Brain microvascular endothelial cell (primary cell): ENCODE measurements around the gene PRAMEF12.

Experiments
- DNase-seq: peaks from one replicate; pipeline ENCODE4 v3.0.0-alpha.2; 2020
- H3K27ac ChIP-seq: fragments of 250-450 bp; sonication (Bioruptor Pico); 2 replicates; pipeline ENCODE4 v1.5.1; 2020; ENCODE audit warnings: mild to moderate bottlenecking, moderate library complexity
- H3K27me3 ChIP-seq: fragments of 250-450 bp; sonication (Bioruptor Pico); replicated peaks from 2 replicates; pipeline ENCODE4 v1.5.1; 2020; ENCODE audit warnings: mild to moderate bottlenecking
- H3K36me3 ChIP-seq: fragments of 250-450 bp; sonication (Bioruptor Pico); replicated peaks from 2 replicates; pipeline ENCODE4 v1.5.1; 2020; ENCODE audit warnings: mild to moderate bottlenecking
- H3K4me3 ChIP-seq: 2 replicates; pipeline ENCODE4 v1.5.1; 2011; ENCODE audit warnings: low read depth, mild to moderate bottlenecking, control low read depth, low read length, moderate library complexity
- in situ Hi-C: cut with HindIII; loops from 2 replicates; pipeline ENCODE4 v1.10.0; 2017; ENCODE audit warnings: low sequenced_read_pairs, low pct_ligation_motif_present
- TF ChIP-seq, protein P1 (sequence below): IDR thresholded peaks from 2 replicates; pipeline ENCODE4 v1.5.1; 2011; ENCODE audit warnings: low read depth, mild to moderate bottlenecking, moderate library complexity, low read length, control low read depth, inconsistent platforms; ENCODE audit errors: missing control alignments

Gene PRAMEF12

DNA sequence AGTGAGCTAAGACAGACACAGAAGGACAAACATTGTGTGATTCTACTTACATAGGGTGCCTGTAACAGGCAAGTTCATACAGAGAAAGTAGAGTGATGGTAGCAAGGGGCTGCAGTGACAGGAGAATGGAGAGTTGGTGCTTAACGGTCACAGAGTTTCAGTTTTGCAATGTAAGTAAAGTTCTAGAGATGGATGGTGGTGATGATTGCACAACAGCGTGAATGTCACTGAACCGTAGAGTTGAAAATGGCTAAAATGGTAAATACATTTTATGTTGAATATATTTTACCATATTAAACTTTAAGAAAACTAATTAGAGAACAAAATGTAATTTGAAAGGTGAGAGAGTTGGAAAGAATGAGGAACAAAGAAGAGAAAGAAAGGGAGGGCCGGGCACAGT is 18.8 kb upstream of the PRAMEF12 start:
- no peak overlapping the region for H3K27ac ChIP-seq
- DNase-seq = no peak
- H3K4me3 ChIP-seq = no peak overlapping the region
- no peaks in the 10 kb centered on the region for H3K36me3 ChIP-seq
- H3K27me3 ChIP-seq = no peaks in the 10 kb centered on the region
- TF ChIP-seq, protein P1, sequence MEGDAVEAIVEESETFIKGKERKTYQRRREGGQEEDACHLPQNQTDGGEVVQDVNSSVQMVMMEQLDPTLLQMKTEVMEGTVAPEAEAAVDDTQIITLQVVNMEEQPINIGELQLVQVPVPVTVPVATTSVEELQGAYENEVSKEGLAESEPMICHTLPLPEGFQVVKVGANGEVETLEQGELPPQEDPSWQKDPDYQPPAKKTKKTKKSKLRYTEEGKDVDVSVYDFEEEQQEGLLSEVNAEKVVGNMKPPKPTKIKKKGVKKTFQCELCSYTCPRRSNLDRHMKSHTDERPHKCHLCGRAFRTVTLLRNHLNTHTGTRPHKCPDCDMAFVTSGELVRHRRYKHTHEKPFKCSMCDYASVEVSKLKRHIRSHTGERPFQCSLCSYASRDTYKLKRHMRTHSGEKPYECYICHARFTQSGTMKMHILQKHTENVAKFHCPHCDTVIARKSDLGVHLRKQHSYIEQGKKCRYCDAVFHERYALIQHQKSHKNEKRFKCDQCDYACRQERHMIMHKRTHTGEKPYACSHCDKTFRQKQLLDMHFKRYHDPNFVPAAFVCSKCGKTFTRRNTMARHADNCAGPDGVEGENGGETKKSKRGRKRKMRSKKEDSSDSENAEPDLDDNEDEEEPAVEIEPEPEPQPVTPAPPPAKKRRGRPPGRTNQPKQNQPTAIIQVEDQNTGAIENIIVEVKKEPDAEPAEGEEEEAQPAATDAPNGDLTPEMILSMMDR = no peak
- in situ Hi-C loops = no loop called here

DNA sequence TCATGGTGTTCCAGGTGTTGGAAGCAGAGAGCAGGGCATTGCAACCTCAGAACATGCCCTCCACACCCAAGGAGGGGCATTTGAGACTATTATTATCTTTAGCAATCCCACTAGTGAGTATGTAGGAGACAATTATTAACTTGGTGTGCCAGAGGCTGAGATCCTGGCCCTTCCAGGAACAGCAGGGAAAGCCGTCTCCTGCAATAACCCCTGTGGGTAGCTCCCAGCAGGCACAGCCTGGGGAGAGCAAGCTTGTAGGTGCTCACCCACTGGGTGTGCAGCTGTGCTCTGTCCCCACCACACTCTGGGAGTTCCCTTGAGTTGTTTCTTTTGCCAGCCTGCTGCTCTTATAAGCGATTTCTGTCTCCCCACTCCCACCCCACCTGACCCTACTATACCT is 17.3 kb upstream of the PRAMEF12 start:
- TF ChIP-seq, protein P1 = no peak
- Histone ChIP-seq H3K27ac (no peak overlapping the region), H3K27me3 (no peaks in the 10 kb centered on the region), H3K36me3 (no peaks in the 10 kb centered on the region), H3K4me3 (no peak overlapping the region)
- DNase-seq = no peak
- in situ Hi-C loops = no loop called here

DNA sequence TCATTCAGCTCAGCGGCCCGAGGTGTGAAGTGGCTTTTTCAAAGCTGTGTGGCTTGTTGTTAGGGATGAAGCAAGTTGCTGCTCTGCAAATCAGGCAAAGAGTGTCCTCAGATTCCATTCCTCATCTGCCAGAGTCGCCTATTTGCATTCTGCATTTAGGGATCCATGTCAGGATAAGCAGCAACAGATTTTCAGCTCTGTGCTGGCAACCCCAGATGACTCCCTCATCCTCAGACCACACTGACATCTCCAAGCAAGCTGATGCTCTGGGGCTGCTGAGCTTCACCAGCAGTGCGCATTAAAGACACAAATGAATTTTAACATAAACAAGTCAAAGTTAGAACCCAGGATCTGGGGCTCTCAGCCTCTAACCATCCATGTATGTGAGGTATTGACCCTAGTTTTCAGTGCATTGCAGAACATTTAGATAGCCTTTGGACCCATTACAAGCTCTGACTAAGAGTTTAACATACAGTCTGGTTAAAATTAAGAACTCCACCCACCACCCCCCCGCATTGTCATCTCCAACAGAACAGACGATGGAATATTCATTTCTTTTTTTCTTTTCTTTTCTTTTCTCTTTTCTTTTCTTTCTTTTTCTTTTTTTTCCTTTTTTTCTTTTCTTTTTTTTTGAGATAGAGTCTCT is 16.6 kb upstream of the PRAMEF12 start:
- Histone ChIP-seq H3K4me3 (no peak overlapping the region), H3K36me3 (no peaks in the 10 kb centered on the region), H3K27ac (no peak overlapping the region), H3K27me3 (no peaks in the 10 kb centered on the region)
- in situ Hi-C loops = no loop called here
- DNase-seq = no peak
- TF ChIP-seq, protein P1 = no peak

DNA sequence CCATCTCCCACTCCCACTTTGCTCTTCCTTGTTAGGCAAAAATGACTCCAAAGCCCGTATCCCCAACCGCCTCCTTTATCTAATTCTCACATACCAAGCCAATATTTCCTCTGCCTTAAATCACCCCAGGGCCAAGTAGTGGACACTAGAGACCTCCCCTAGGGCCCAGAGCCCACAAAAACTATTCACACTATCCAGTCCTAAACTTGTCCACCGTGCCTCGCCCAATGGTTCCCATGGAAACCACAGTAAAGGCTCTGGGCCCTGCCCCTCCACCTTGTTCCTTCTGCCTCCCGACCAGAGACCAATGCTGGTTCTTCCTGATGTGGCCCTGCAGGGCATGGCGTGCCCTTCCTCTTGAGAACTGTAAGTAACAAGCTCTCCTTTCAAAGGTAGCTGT is 15.7 kb upstream of the PRAMEF12 start:
- Histone ChIP-seq H3K27ac (no peak overlapping the region), H3K36me3 (no peaks in the 10 kb centered on the region), H3K4me3 (no peak overlapping the region), H3K27me3 (no peaks in the 10 kb centered on the region)
- DNase-seq = no peak
- TF ChIP-seq, protein P1 = no peak
- in situ Hi-C loops = no loop called here

DNA sequence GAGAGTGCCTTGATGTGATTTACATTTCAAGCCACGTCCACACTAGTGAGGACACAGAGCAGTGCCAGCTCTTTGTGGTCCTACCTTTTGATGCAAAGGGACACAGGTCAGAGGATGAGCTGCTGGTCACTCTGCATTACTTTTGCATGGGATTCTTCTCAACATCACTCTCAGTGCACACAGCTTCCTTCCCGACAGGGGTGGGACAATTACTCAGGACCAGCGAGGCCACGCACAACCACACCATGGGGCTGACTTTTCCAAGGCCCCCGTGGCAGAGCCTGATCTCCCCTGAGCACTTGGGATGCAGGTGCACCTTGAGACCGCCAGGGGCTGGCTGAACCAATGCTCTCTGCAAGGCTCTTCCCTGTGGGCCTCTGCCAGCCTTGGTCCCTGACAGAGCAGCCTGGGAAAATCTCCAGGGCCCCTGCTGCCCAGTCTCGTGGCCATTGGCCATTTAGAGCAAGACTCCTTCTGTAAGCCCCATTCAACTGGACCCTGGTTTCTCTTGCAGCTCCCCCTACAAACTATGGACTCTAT is 13.2 kb upstream of the PRAMEF12 start:
- Histone ChIP-seq H3K27me3 (no peaks in the 10 kb centered on the region), H3K4me3 (no peak overlapping the region), H3K27ac (no peak overlapping the region), H3K36me3 (no peaks in the 10 kb centered on the region)
- in situ Hi-C loops = no loop called here
- DNase-seq = no peak
- TF ChIP-seq, protein P1 = no peak

DNA sequence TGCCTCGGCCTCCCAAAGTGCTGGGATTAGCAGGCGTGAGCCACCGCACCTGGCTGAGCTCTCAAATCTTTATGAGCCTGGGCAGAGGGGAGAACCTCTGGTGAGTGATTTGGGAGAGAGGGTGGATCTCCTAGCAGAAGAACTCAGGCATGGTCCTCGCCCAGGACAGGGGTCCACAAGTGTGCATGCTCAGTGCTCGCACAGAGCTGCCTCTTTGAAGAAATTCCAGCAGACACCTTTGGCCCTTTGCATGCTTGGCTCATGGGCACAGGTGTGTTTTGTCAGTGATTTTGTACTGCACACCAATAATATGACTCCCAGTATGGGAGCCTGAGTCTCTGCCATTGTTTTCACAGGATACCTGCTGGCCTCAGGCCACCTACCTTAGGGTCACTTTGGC is 11.8 kb upstream of the PRAMEF12 start:
- no peak overlapping the region for H3K27ac ChIP-seq
- H3K36me3 ChIP-seq = no peaks in the 10 kb centered on the region
- TF ChIP-seq, protein P1 = no peak
- no peak overlapping the region for H3K4me3 ChIP-seq
- no peaks in the 10 kb centered on the region for H3K27me3 ChIP-seq
- in situ Hi-C loops = no loop called here
- no peak for DNase-seq
